Measurements from ENCODE around the gene SLC35F1. TPM values are rescaled to one million over a fixed set of nuclear protein-coding genes. Genes with fewer than 3 reads are reported as not detected.

Gene SLC35F1
- total and polyA plus RNA-seq, 10 of the 15 experiments (the other 5 are each of a cell fraction or from before 2014, with no cell fraction given): 0.01 TPM; not detected in 9

DNA sequence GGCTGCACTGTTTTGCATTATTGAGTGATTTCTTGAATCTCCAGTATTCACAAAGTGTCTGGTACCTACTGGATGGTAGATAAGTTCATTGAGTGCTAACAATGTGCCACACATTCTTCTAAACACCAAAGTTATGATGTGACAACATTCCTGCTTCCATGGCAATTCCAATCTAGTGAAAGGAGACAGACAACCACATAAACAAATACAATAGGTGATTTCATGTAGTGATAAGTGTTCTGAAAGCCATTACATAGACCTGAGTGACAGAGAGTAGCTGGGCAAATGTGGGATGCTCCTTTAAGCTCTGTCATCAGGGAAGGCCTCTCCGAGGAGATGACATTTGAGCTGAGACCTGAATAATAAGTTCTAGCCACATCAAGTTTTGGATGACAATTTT lies 295.5 kb downstream of the SLC35F1 start:
- intact Hi-C loops (cut with micrococcal nuclease; ENCODE audit: unreplicated experiment): no loop called here
- Histone ChIP-seq H3K79me2 (ENCODE audit: control insufficient read depth, insufficient read depth, low read length) (no peaks in the 10 kb centered on the region), H3K4me2 (ENCODE audit: control insufficient read depth, insufficient read depth) (no peak overlapping the region), H2AFZ (ENCODE audit: control insufficient read depth, low read depth, low read length) (no peak overlapping the region), H3K27ac (ENCODE audit: control insufficient read depth, insufficient read depth) (no peak overlapping the region), H3K4me3 (no peak overlapping the region), H4K20me1 (ENCODE audit: control insufficient read depth, insufficient read depth) (no peaks in the 10 kb centered on the region), H3K4me1 (ENCODE audit: control insufficient read depth, insufficient read depth, low read length) (no peaks in the 10 kb centered on the region), H3K9ac (ENCODE audit: control insufficient read depth, insufficient read depth, low read length) (no peak overlapping the region), H3K27me3 (replicated peaks in 1 of 2; ENCODE audit: control insufficient read depth in 2 of 2, insufficient read depth in 2 of 2, low read length in 1 of 2) (no peaks in the 10 kb centered on the region; a peak in 1 of 4 replicates), H3K9me3 (replicated peaks; ENCODE audit: control insufficient read depth, insufficient read depth, low read length) (no peaks in the 10 kb centered on the region), H3K36me3 (ENCODE audit: control insufficient read depth in 2 of 2, insufficient read depth in 2 of 2, low read length in 1 of 2) (no peaks in the 10 kb centered on the region)
- ATAC-seq (no peak), FAIRE-seq (no peak), DNase-seq (ENCODE audit: low read depth, low spot score) (no peak)
- ChIA-PET RAD21 (ENCODE audit: unreplicated experiment) (no interaction called here), SMC1A (ENCODE audit: uncharacterized antibody, unreplicated experiment) (no interaction called here), POLR2A (no interaction called here), CTCF (no interaction called here)
- no TSS peak for BruUV-seq (replicated peaks)
- 0% methylated on average over 1 of the region's 1 CpG for WGBS (ENCODE audit: insufficient coverage, insufficient replicate concordance, low lambda C conversion rate, missing lambda C conversion rate)
- in situ Hi-C loops (cut with MboI): no loop called here
- TF ChIP-seq SREBF1 (IDR thresholded peaks at IDR 0.05; ENCODE audit: low read length) (no peak), EP300 (IDR thresholded peaks at IDR 0.05; ENCODE audit: borderline replicate concordance in 1 of 2, control insufficient read depth in 1 of 2, low read depth in 2 of 2, low read length in 2 of 2) (no peak), ETV6 (conservative IDR thresholded peaks at IDR 0.05 in 1 of 2, IDR thresholded peaks at IDR 0.05 in 1 of 2; ENCODE audit: borderline replicate concordance in 1 of 2, low read depth in 1 of 2) (no peak), SMAD5 (IDR thresholded peaks at IDR 0.05; ENCODE audit: low read depth) (no peak), BCL3 (IDR thresholded peaks at IDR 0.05; ENCODE audit: borderline replicate concordance, insufficient read depth, low read depth, low read length, poor library complexity, severe bottlenecking) (no peak), CBX5 (IDR thresholded peaks at IDR 0.05; ENCODE audit: low read depth) (no peak), SUPT20H (IDR thresholded peaks at IDR 0.05; ENCODE audit: borderline replicate concordance, control insufficient read depth, low read depth, low read length) (no peak), NR2F1 (conservative IDR thresholded peaks at IDR 0.05) (no peak), SMC3 (IDR thresholded peaks at IDR 0.05; ENCODE audit: borderline replicate concordance, low read length) (no peak), ZNF687 (IDR thresholded peaks at IDR 0.05) (no peak), CREM (IDR thresholded peaks at IDR 0.05; ENCODE audit: low read depth) (no peak)
- TF ChIP-seq, protein P1, sequence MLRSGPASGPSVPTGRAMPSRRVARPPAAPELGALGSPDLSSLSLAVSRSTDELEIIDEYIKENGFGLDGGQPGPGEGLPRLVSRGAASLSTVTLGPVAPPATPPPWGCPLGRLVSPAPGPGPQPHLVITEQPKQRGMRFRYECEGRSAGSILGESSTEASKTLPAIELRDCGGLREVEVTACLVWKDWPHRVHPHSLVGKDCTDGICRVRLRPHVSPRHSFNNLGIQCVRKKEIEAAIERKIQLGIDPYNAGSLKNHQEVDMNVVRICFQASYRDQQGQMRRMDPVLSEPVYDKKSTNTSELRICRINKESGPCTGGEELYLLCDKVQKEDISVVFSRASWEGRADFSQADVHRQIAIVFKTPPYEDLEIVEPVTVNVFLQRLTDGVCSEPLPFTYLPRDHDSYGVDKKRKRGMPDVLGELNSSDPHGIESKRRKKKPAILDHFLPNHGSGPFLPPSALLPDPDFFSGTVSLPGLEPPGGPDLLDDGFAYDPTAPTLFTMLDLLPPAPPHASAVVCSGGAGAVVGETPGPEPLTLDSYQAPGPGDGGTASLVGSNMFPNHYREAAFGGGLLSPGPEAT (IDR thresholded peaks at IDR 0.05; ENCODE audit: low read depth): no peak
